ENCODE measurements around the gene KLF15.
"Not testable (repeated sequence)": the region's sequence is repeated elsewhere in the genome, so short reads cannot be mapped to it uniquely, and the experiment has no call there.

The KLF15 gene

DNA sequence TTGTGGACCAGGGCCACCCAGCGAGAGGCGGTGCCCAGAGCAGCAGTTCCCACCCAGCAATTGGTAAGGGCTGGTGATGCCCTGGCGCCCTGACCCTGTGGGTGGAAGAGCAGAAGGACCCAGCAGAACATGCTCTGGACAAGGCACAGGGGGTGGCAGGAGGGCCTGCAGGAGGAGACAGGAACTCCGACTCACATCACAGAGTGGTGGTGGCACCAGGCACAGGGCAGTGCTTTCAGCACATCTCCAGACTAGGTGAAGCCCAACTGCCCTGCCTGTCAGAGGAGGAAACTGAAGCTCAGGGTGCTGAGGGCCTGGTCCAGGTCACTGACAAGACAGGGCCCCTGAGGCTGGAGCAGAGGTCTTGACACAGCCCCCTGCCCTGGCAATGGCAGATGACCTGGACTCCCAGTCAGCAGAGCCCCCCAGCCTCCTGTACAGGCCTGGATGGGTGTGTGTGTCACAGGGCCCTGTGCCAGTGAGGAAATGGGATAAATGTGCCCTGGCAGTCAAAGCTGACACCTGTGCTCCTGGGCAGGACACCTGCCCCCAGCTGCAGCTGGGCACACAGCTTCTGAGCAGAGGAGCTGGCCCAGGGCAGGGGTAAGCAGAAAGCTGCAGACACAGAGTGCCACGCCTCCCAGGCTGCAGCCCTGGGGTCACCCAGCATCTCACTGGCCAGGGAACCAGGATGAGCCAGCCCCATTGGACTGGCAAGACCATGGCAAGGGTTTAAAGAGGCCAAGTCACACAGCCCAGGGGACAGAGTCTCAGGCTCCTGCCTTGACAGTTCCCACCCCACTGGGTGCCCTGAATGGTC, 11.4 kb downstream of the KLF15 start:
- FAIRE-seq: no peak

DNA sequence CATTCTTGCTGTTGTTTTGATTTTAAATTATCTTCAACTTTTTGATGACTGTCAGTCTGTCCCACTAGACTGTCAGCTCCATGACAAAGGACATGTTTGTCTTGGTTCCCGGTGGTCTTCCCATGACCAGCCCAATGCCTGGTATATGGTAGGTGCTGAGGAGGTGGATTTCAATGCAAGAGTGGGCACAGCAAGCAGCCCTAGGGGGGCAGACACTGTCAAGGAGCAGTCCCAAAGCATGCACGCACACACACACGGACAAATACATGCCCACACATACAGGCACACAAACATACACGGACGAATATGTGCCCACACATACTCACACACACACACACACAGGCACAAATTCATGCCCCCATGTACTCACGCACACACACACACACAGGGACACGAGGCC, 12.0 kb downstream of the KLF15 start:
- no peak for FAIRE-seq

GRCh38 chr3:126344380-126345041, 12.7 kb downstream of the KLF15 start:
- FAIRE-seq: no peak

- FAIRE-seq: no peak
Observed at GRCh38 chr3:126343649-126344035, 13.6 kb downstream of the KLF15 start.

DNA sequence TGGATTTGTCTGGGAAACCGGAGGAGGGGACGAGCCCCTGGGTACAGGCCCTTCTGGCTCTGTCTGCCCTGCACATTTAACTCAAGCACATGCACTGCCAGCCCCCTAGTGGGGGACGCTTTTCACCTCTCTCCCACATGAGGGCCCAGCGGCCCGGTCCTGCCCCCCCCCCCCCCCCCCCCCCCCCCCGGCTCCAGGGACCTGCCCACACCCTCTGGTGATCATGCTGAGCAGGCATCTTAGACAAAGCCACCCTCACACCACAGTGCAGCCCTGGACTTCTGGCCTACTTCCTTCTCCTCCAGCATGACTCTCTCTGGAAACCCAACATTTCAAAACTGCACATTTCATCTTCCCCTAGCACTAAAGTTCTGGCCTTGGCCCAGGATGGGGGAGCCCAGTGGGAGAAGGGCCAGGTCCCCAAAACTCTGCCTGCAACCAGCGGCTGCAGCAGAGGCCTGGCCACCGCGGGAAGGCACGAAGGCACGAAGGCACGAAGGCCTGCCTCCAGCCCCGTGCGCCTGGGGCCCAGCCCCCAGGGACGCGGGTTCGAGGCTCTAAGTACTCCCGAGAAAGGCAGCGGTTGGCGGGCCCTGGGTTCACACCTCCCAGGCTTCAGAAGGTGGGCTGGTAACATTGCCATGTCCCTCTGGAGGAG, 14.1 kb downstream of the KLF15 start:
- FAIRE-seq: no peak

GRCh38 chr3:126342211-126342610, 15.0 kb downstream of the KLF15 start:
- no peak for FAIRE-seq

DNA sequence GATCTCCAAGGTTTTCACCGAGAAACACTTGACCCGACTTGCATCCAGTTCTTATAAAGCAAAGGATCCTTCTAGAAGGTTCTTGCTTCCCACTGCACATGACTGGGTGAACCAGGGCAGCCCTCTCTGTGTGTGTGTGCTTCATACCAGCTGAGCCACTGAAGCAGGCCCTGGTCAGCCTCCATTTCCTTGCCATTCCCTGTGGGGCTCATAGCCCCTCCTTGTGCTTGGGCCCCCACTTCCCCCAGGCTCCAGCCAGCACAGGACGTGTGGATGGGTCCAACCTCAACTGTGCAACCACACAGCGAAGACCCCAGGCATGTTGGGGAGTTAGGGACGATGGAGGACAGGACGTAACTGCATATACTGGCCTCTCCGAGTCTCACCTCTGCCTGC, 15.5 kb downstream of the KLF15 start:
- FAIRE-seq: no peak

GRCh38 chr3:126340943-126341754, 16.1 kb downstream of the KLF15 start:
- no peak for FAIRE-seq

- no peak for FAIRE-seq
Observed at GRCh38 chr3:126340596-126340942, 16.6 kb downstream of the KLF15 start.

GRCh38 chr3:126340081-126340511, 17.1 kb downstream of the KLF15 start:
- no peak for FAIRE-seq

GRCh38 chr3:126339466-126339865, 17.7 kb downstream of the KLF15 start:
- no peak for FAIRE-seq

- FAIRE-seq: no peak
Observed at GRCh38 chr3:126338790-126339288, 18.4 kb downstream of the KLF15 start.

GRCh38 chr3:126337980-126338651, 19.1 kb downstream of the KLF15 start:
- FAIRE-seq: no peak

DNA sequence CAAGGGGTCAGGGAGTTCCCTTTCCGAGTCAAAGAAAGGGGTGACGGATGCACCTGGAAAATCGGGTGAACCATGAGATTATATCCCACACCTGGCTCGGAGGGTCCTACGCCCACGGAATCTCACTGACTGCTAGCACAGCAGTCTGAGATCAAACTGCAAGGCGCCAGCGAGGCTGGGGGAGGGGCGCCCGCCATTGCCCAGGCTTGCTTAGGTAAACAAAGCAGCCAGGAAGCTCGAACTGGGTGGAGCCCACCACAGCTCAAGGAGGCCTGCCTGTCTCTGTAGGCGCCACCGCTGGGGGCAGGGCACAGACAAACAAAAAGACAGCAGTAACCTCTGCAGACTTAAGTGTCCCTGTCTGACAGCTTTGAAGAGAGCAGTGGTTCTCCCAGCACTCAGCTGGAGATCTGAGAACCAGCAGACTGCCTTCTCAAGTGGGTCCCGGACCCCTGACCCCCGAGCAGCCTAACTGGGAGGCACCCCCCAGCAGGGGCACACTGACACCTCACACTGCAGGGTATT, 25.3 kb downstream of the KLF15 start:
- not testable (repeated sequence) for FAIRE-seq

DNA sequence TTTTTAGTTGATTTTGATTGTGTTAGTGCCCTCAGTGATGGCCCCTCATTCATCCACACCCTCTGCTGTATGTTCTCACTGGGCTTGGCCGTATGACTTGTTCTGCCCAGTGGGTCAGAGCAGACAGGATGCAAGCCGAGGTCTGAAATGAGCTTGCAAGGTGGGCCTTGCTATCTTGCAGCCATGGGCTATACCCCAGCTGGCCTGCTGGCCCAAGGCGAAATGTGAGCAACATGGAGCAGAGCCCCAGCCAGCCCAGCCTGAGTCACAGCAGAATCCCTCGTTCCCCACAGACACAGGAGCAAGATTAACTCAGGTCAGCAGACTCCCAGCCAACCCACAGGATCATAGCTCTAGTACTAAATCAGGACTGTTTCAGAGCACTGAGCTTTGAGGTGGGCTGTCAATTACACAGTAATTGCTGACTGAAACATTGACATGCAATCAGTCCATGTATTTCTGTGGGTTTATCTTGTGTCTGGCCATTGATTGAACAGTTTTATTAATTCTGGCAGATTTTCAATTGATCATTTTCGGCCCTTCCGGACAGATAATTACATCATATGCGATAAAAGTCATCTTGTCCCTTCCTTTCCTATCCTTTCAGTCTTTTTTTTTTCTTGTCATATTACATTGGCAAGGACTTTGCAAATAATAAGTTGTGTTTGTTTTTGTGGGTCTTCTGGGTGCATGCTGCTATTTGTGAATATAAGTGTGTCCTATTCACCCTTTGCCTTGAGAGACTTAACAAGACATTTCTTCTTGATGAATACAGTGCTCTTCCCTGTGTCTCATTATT, 27.1 kb downstream of the KLF15 start:
- no peak for FAIRE-seq

GRCh38 chr3:126326629-126327028, 30.6 kb downstream of the KLF15 start:
- peak; percentile 13 for FAIRE-seq

GRCh38 chr3:126322181-126322967, 34.8 kb downstream of the KLF15 start:
- FAIRE-seq: no peak

DNA sequence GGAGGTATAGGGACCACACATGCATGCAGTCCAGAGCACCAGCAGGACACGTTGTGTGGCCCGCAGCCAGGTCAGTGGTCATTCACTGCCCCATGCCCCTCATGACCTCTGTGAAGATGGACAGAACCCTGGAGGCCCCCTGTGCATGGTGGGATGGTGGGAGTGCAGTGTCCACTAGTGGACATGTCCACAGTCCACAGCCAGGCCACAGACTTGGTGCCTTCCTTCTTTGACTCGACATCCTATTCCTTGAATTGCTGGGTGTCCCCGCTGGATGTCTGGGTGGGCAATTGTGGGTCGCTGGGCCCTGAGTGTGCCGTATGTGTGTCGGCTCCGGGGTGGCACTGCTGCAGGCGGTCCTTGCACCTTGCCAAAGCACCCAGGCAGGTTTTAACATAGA, 35.7 kb downstream of the KLF15 start:
- FAIRE-seq: no peak

GRCh38 chr3:126320517-126321293, 36.5 kb downstream of the KLF15 start:
- FAIRE-seq: no peak
